Activated T-helper 1 cell treated with anti-CD3 and anti-CD28 coated beads, Interleukin-12 subunit alpha, Interleukin-12 subunit beta, Interleukin-2, Interleukin-4 antibody, amounts not matched to agents 30 ng/mL and 10 ng/mL and 1 ng/mL, durations not matched to agents 14 hours and 24 hours and 36 hours (primary cell): ENCODE data around the gene PROP1. TPM values are rescaled to one million over a fixed set of nuclear protein-coding genes. Genes with fewer than 3 reads are reported as not detected.
"Not testable (repeated sequence)": the region's sequence is repeated elsewhere in the genome, so short reads cannot be mapped to it uniquely, and the experiment has no call there.

Experiments used
- DNase-seq: peaks from one replicate; pipeline ENCODE4 v3.0.0; 2021; ENCODE audit warnings: low spot score
- H3K27ac Mint-ChIP-seq: one replicate; pipeline ENCODE4 v1.8.0; 2021; ENCODE audit warnings: mild to moderate bottlenecking, mixed read lengths
- H3K27me3 Mint-ChIP-seq: one replicate; pipeline ENCODE4 v1.8.0; 2022; ENCODE audit warnings: mild to moderate bottlenecking, moderate library complexity, mixed read lengths; ENCODE audit not compliant: insufficient read depth
- H3K36me3 Mint-ChIP-seq: one replicate; pipeline ENCODE4 v1.8.0; 2021; ENCODE audit warnings: low read depth, mixed read lengths
- H3K4me1 Mint-ChIP-seq: one replicate; pipeline ENCODE4 v1.8.0; 2021; ENCODE audit warnings: low read depth, mixed read lengths
- H3K4me3 Mint-ChIP-seq: one replicate; pipeline ENCODE4 v1.8.0; 2021; ENCODE audit warnings: mild to moderate bottlenecking, moderate library complexity, mixed read lengths
- H3K9me3 Mint-ChIP-seq: one replicate; pipeline ENCODE4 v1.8.0; 2021; ENCODE audit warnings: mixed read lengths
- intact Hi-C: fragments of 100-400 bp; cut with micrococcal nuclease; formaldehyde crosslinking; loops from one replicate; pipeline ENCODE4 v1.15.1; 2024
- total RNA-seq: library from RNA; stranded (reverse); gene quantifications from 2 replicates; pipeline ENCODE4 v1.2.3, GENCODE V29; 2022

Gene PROP1
- total RNA-seq, 1 donor from 2014 or later = not detected

DNA sequence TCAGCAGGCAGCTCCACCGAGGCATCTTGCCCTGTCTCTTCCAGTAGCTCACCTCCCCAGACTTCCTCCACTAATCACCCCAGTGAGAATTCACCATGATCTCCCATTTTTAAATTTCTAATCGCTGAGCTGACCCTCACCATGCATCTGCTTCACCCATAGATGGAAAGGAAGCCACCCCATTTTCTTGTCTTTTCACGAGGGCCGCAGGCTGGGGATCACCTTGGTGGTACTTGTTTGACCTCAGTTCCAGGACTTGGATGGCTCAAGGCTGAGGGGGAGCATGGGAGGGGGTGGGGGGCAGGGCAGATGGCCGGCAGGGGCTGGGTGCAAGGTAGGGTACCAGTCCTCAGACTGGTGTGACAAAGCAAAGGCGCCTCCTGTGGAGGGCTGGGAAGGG is 3.6 kb downstream of the PROP1 start:
- Mint-ChIP-seq H3K4me1 (no peaks in the 10 kb centered on the region), H3K4me3 (no peak overlapping the region), H3K36me3 (no peaks in the 10 kb centered on the region), H3K27ac (no peak overlapping the region), H3K9me3 (no peaks in the 10 kb centered on the region), H3K27me3 (peaks cover 37% of the 10 kb centered on the region)
- intact Hi-C loops = no loop called here
- DNase-seq = no peak

DNA sequence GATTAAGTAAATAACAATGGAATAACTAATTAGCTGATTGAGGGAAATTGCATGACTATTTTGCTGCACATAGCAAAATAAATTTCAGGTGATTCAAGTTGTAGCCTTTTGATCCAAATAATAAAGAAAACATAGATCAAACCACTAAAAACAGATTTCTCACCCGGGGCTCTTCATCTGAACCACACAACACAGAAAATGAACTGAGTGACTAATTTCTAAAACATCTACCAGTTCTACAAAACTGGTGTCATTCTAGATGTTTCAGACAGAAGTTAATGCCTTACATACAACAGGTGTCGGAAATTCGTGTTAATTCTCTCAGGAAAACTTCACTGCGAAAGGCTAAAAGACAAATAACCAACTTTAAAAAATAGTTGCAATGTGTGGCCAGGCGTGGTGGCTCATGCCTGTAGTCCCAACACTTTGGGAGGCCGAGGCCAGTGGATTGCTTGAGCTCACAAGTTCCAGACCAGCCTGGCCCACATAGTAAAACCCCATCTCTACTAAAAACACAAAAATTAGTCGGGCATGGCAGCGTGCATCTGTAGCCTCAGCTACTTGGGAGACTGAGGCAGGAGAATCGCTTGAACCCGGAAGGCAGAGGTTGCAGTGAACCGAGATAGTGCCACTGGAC is 6.9 kb downstream of the PROP1 start:
- no peak overlapping the region for H3K27ac Mint-ChIP-seq
- peaks cover 48% of the 10 kb centered on the region for H3K27me3 Mint-ChIP-seq
- no peak overlapping the region for H3K4me3 Mint-ChIP-seq
- H3K36me3 Mint-ChIP-seq = no peaks in the 10 kb centered on the region
- no peaks in the 10 kb centered on the region for H3K4me1 Mint-ChIP-seq
- DNase-seq = no peak
- intact Hi-C loops = no loop called here
- H3K9me3 Mint-ChIP-seq = no peaks in the 10 kb centered on the region

DNA sequence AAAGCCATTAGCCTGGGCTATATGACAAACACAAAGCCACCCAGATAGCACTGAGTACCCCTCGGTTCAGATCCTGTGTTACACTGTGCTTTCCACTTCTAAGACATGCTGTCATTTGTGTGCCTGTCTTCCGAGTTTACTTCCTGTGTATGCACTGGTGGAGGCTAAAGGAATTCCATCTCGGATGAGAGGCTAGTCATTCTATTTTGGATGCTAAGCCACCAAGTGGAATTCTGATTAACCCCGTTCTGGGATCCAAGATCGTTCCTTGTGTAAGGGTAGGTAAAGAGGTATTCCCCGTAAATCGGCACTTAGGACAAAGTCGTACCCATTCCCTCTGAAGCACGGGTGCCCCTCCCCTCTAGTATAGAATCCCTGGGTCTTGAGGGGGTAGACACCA is 8.7 kb downstream of the PROP1 start:
- H3K4me3 Mint-ChIP-seq = no peak overlapping the region
- H3K4me1 Mint-ChIP-seq = no peaks in the 10 kb centered on the region
- intact Hi-C loops = no loop called here
- no peaks in the 10 kb centered on the region for H3K36me3 Mint-ChIP-seq
- DNase-seq = no peak
- H3K9me3 Mint-ChIP-seq = no peaks in the 10 kb centered on the region
- H3K27me3 Mint-ChIP-seq = peaks cover 58% of the 10 kb centered on the region
- no peak overlapping the region for H3K27ac Mint-ChIP-seq

DNA sequence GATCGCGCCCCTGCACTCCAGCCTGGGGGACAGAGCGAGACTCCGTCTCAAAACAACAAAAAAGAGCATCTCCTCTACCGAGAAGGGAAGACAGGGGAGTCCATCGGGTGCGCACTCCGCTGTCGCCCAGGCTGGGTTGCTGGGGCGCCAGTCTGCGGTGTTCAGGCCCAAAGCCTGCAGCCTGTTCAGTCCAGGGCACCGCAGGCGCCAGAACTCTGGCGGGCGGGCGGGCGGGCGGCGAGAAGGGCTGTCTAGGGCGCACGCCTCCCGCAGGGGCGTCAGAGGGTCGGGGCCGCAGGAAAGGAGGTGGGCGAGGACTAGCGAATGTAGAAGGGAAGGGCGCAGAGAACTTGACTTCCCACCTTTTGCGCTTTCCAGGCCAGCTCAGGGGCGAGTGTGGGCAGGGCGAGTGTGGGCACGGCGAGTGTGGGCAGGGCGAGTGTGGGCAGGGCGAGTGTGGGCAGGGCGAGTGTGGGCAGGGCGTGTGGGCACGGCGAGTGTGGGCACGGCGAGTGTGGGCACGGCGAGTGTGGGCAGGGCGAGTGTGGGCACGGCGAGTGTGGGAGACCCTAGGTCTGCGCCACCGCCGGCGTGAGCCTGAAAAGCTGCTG is 10.5 kb downstream of the PROP1 start:
- Mint-ChIP-seq H3K4me3 (peak overlapping the region; percentile 26), H3K36me3 (no peaks in the 10 kb centered on the region), H3K27me3 (peaks cover 54% of the 10 kb centered on the region), H3K27ac (no peak overlapping the region), H3K9me3 (no peaks in the 10 kb centered on the region), H3K4me1 (no peaks in the 10 kb centered on the region)
- intact Hi-C loops = no loop called here
- DNase-seq = no peak

DNA sequence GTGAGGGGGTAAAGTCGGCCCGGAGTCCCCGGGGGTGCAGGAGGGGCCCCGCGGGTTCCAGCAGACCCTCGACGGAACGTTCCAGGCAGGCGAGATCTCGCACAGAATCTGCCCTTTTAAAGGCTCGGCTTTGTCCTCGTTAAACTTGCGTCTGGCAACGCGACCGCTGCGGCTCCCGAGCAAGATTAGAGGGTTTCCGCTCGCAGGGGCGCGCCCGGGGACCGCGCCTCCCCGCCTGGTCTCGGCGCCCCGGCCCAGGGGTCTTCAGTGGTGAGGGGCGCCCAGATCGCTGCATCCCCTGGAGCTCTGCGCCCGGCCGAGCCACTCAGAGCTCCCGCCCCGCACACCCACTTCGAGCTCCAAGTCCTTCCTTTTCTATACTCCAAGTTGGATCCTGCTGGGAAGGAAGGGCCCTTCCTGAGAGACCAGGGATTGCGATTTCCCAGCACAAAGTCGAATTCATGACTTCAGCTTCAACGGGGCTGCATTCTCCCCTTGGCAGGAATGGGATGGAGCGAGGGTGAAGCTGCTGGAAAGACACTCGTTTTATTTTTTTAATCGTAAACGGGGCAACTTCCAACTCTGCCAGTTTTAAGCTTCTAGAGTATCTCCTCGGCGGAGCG is 11.3 kb downstream of the PROP1 start:
- no peaks in the 10 kb centered on the region for H3K36me3 Mint-ChIP-seq
- DNase-seq = no peak
- peak overlapping the region; percentile 26 for H3K4me3 Mint-ChIP-seq
- no peak overlapping the region for H3K27ac Mint-ChIP-seq
- peaks cover 54% of the 10 kb centered on the region for H3K27me3 Mint-ChIP-seq
- no peaks in the 10 kb centered on the region for H3K4me1 Mint-ChIP-seq
- H3K9me3 Mint-ChIP-seq = no peaks in the 10 kb centered on the region
- intact Hi-C loops = no loop called here

DNA sequence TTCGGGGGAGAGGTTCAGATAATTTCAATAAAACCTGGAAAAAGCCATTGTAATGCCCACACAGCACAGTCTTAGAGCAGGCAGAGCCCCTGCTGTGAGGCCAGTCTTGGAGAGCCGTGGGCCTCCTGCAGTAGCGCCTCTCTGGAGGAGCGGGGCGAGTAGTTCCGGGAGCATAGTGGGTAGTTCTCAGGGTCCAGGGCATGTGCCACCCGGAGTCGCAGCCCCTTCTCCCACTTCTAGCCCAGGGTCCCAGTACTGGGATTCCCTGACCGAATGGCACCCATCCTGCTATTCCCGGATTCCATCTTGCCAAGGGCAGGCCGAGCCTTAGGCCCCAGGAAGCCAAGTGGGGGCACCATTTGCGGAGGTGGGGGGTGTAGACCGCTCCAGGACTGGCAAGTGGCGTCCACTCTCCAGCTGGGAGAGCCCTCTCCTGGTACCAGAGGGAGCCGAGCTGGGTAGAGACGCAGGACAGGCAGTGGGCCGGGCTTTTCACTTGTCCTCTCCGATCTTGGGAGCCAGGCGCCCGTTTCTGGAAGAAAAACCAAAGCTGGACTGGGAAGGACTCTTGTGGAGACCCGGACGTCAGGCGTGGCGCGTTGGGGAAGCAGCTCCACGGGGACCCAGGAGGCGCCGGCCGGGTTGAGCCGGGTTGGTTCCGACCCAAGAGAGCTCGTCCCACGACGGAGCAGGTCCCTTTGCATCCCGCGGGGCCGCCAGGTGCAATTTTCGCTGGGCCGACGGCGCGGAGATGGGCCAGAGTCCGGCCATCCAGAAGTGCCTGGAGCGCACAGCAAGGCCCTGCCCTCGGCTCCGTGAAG is 12.1 kb downstream of the PROP1 start:
- peaks cover 50% of the 10 kb centered on the region for H3K27me3 Mint-ChIP-seq
- no peak for DNase-seq

DNA sequence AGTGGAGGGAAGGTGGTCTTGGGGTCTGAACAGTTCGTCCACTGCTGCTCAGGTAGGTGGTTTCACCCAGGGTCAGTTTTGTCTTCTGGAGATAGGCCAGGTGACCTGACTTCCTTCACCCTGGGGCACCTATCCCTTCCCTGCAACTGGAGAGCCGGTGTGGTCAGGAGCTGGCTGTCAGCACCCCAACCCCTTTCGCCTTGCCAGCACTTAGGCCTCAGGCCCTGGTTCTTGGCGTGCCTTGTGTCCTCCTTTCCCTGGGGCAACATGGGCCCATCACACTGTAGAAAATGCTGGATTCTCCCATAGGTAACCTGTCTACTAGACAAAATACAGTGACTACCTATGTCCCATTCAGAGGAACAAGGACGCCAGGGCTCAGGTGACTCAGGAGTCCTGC is 13.1 kb downstream of the PROP1 start:
- Mint-ChIP-seq H3K27ac (no peak overlapping the region), H3K4me3 (no peak overlapping the region), H3K9me3 (no peaks in the 10 kb centered on the region), H3K36me3 (no peaks in the 10 kb centered on the region), H3K4me1 (no peaks in the 10 kb centered on the region), H3K27me3 (peaks cover 46% of the 10 kb centered on the region)
- intact Hi-C loops = loop anchor here (2.0 kb wide), 1 partner anchor 80 kb away; no protein-coding TSS in a partner anchor
- no peak for DNase-seq

More for the DNA sequence above, 12.1 kb downstream of the PROP1 start:
- intact Hi-C loops = loop anchor here (2.0 kb wide), 1 partner anchor 79 kb away; no protein-coding TSS in a partner anchor
- no peak overlapping the region for H3K4me3 Mint-ChIP-seq
- H3K27ac Mint-ChIP-seq = no peak overlapping the region
- H3K4me1 Mint-ChIP-seq = no peaks in the 10 kb centered on the region
- H3K36me3 Mint-ChIP-seq = no peaks in the 10 kb centered on the region
- H3K9me3 Mint-ChIP-seq = no peaks in the 10 kb centered on the region

DNA sequence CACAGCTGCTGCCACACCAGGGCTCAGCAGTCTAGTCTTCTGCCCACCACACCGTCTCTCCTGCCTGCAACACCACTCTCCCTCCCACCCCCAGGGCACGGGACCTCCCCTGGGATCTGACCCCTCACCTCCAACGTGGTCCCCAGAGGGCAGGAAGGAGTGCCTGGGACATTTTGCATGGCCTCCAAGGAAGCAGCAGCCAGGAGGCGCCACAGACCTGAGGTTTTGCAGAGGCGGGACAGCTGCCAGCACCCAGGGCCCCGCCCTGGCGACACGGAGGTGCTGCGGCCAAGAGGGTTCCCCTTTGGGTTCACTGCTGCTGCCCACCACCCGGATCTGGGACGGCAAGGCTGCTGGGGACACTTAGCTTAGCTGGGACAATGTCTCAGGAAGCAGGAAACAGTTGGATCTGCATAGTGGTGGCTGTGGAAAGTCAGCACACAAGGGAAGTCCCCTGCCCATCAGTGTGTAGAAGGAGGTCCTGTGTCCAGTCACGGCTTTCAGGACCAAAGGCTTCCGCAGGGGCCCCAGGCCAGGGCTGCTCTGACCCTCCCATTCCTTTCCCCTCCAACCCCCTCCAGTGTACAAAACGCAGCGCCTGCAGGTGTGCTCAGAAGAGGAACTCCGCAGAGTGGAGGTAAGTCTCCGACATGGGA is 13.8 kb downstream of the PROP1 start:
- Mint-ChIP-seq H3K36me3 (no peaks in the 10 kb centered on the region), H3K4me1 (no peaks in the 10 kb centered on the region), H3K27me3 (peaks cover 39% of the 10 kb centered on the region), H3K4me3 (no peak overlapping the region), H3K27ac (no peak overlapping the region), H3K9me3 (no peaks in the 10 kb centered on the region)
- intact Hi-C loops = loop anchor here (2.0 kb wide), 1 partner anchor 81 kb away; no protein-coding TSS in a partner anchor
- DNase-seq = no peak

DNA sequence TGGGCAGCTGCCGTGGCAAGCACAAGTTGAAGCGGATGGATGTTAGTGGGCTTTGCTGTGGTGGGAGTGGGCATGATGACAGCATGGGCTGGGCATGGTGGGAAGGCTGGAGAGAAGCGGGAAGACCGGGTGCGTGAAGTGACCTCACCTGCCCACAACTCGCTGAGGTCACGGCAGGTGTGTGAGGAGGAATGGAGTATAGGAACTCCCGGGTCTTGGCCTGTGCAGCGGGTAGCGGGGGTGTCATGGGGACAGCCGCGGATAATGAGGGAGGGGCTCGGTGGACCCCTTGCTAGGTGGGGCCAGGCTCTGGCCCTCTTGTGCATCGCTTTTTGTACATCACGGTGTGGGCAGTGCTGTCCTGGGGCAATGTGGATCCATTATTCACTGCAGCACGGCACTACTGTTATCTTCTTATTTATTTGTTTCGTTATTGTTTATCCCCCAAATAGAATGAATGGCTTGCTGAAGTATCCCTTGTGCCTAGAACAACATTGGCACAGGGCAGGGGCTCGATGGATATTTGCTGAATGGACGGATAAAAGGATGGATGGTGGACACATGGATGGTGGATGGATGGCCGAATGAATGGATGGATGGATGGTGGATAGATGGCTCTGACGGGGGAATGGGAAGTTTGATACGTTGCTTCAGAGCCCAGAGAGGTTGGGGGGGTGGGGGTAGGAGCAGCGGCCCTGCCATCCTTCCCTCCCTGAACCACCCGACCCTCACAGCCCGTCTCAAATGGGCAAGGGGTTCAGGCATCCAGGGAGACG is 14.6 kb downstream of the PROP1 start:
- H3K27ac Mint-ChIP-seq = no peak overlapping the region
- H3K36me3 Mint-ChIP-seq = no peaks in the 10 kb centered on the region
- no peaks in the 10 kb centered on the region for H3K9me3 Mint-ChIP-seq
- intact Hi-C loops = loop anchor here (2.0 kb wide), 1 partner anchor 81 kb away; no protein-coding TSS in a partner anchor
- peaks cover 31% of the 10 kb centered on the region for H3K27me3 Mint-ChIP-seq
- DNase-seq = no peak
- no peaks in the 10 kb centered on the region for H3K4me1 Mint-ChIP-seq
- no peak overlapping the region for H3K4me3 Mint-ChIP-seq

DNA sequence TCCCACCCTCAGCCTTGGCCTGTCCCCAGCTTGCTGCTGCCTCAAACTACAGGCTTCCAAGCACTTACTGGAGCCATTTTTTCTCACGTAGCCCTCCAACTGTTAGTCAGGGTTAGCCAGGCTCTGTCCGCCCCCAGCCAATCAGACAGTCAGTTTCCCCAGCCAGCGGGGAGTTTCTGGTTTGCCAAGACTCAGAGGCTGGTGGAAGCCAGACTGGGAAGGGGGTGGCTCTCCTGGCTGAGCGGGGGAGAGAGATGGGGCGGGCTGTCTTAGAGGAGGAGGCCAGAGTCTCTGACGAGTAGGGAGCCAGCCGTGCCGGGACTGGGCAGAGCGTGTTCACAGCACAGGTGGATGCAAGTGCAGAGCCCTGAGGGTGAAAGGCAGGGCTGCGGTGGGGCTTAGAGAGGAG is 15.3 kb downstream of the PROP1 start:
- H3K36me3 Mint-ChIP-seq = no peaks in the 10 kb centered on the region
- intact Hi-C loops = no loop called here
- H3K9me3 Mint-ChIP-seq = no peaks in the 10 kb centered on the region
- DNase-seq = no peak
- H3K4me1 Mint-ChIP-seq = no peaks in the 10 kb centered on the region
- H3K27ac Mint-ChIP-seq = no peak overlapping the region
- peaks cover 24% of the 10 kb centered on the region for H3K27me3 Mint-ChIP-seq
- H3K4me3 Mint-ChIP-seq = no peak overlapping the region

DNA sequence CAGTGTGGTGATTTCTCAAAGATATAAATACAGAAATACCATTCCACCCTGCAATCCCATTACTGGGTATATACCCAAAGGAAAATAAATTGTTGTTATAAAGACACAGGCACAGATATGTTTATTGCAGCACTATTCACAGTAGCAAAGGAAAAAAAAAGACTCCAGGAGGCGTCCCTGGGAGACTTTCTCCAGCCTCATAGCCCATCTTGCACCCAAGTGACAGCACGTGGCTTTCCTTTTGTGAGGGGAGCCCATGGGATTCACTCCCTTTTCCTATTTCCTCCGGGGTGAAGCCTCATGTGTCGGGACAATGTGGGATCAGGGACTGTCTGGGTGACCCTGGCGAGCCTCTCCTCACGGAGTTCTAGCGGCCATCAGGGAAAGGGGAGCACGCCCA is 18.4 kb downstream of the PROP1 start:
- DNase-seq, H3K27ac Mint-ChIP-seq, intact Hi-C loops, H3K27me3 Mint-ChIP-seq, H3K4me1 Mint-ChIP-seq, H3K9me3 Mint-ChIP-seq, H3K36me3 Mint-ChIP-seq, H3K4me3 Mint-ChIP-seq: not testable (repeated sequence)

DNA sequence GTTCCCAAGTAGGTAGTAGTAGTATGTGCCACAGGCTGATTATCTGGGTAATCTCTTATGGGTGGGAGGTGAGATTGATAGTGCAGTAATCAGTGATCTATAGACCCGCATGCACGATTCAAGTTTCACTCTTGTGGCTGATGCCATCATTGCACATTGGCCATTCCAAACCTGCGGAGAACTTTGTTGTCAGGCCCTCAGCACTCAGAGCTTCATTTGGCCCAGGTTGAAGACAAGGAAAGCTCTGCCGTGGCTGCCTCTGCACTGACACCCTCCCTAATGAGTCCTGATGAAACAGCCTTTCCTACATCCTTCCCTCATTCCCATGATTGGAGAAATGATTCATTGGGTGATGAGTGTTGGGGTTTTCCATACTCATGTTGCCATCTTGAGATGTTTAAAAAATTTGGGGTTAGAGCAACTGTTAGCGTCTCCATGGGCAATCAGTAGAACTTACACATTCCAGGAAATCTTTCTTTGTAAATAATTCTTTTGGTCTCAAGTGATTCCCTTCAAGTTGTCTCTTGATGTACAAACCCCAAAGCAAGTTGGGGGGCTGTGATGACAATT is 22.9 kb downstream of the PROP1 start:
- H3K4me3 Mint-ChIP-seq = no peak overlapping the region
- H3K9me3 Mint-ChIP-seq = no peaks in the 10 kb centered on the region
- peaks cover 16% of the 10 kb centered on the region for H3K27me3 Mint-ChIP-seq
- no peaks in the 10 kb centered on the region for H3K4me1 Mint-ChIP-seq
- DNase-seq = no peak
- no peaks in the 10 kb centered on the region for H3K36me3 Mint-ChIP-seq
- intact Hi-C loops = no loop called here
- H3K27ac Mint-ChIP-seq = no peak overlapping the region
